GM21390 (cell line): Measurements from ENCODE around the gene DLGAP4.

Experiments
- ATAC-seq: cut with Tn5 transposase; IDR thresholded peaks from one replicate; pipeline ENCODE4 v1.9.1; 2021; ENCODE audit not compliant: unreplicated experiment

Gene DLGAP4

DNA sequence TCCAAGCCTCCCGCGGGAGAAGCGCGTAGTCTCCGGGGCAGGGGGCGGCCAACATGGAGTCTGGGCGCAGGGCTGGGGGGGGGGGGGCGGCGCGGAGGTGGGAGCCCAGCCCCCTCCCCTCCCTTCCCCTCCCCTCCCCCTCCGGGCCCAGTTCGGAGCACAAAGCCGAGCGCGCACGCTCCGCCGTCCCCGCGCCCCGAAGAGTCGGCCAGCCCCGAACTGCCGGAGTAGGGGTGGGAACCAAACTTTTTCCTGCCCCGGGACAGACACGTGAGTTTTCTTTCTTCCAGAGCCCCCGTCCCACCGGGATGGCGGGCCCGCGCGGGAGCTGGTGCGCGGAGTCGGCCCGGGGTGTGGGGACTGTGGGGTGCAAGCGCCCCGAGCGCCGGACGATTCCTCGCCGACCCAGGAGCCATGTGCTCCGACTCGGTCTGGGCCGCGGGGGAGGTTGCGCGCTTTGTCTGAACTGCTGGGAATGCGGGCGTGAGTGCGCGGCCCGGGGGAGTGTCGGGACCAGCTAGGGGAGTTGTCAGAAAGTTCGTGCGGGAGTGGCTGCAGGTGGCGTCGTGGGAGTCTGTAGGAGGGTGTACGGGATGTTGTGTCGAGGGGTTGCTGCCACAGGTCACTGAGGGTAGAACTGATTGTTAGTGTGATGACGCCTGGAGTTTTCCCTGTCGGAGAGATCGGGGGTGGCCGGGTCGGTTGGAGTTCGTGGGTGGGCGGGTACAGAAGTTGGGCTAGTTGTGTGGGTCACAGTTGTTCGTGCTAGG, 268.4 kb downstream of the DLGAP4 start:
- no peak for ATAC-seq

DNA sequence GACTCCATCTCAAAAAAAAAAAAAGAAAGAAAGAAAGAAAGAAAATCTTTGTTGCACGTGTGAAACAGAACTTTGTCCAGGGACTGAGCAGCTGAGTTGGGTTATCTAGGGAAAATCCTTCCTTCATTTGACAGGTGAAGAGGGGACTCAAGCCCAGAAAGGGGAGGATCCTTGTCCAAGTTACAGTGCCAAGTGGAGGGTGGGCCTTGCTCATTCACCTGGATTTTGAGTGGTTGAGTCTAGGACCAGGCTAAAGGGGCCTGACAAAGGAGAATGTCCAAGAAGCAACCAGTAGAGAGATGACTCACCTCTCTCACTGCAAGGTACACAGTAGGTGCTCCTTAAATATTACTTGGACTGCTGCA, 269.9 kb downstream of the DLGAP4 start:
- no peak for ATAC-seq
